ENCODE data around the gene SLC47A2. TPM values are rescaled to one million over a fixed set of nuclear protein-coding genes. Genes with fewer than 3 reads are reported as not detected.
"Not testable (repeated sequence)": the region's sequence is repeated elsewhere in the genome, so short reads cannot be mapped to it uniquely, and the experiment has no call there.

SLC47A2 gene
- total RNA-seq (2014; rRNA removed; shearing (Covaris generic)) (not detected in 2 replicates), total RNA-seq (2022) (not detected in 2 replicates), Bru-seq, nascent RNA (percentile 4 among the genes with signal in this experiment), BruChase-seq, experiment 1, labeled RNA remaining after a 6-hour chase (percentile 4 among the genes with signal in this experiment), BruChase-seq, experiment 2, labeled RNA remaining after a 2-hour chase (not detected)
- long read RNA-seq, result 0 reads

GRCh38 chr17:19716108-19717030 lies at the start of gene SLC47A2:
Gene SLC47A2, minus strand, starts transcription at chr17:19716584. Its CDS starts 29 bp downstream, at chr17:19716555.
- H3K4me3 ChIP-seq (ENCODE audit: low read depth, low read length, poor library complexity, severe bottlenecking), result no peak within 1 kb of the TSS
- no peak within 1 kb of the TSS for H2AFZ ChIP-seq (ENCODE audit: low read length)
- DNase-seq (ENCODE audit: low spot score), result no peak
- no peaks in the 10 kb centered on the region for H3K79me2 ChIP-seq (ENCODE audit: insufficient read depth, low read depth, low read length)
- no peak within 1 kb of the TSS for H3K4me2 ChIP-seq (ENCODE audit: low read length)
- no peak within 1 kb of the TSS for H3K27ac ChIP-seq (ENCODE audit: low read depth, low read length, poor library complexity, severe bottlenecking)
- H3K9me3 ChIP-seq (ENCODE audit: low read length), result no peaks in the 10 kb centered on the region
- no peaks in the 10 kb centered on the region for H4K20me1 ChIP-seq (ENCODE audit: insufficient read depth, low read length)
- TF ChIP-seq CTCF (conservative IDR thresholded peaks at IDR 0.05; ENCODE audit: low read length), result no peak
- BruUV-seq (replicated peaks), result no TSS peak
- H3K36me3 ChIP-seq (ENCODE audit: insufficient read depth, low read length), result no peaks in the 10 kb centered on the region
- ChIA-PET CTCF (ENCODE audit: unreplicated experiment) (no interaction called here), POLR2A (no interaction called here)
- no peaks in the 10 kb centered on the region for H3K9me2 ChIP-seq (ENCODE audit: insufficient read depth, low read length)
- intact Hi-C loops (cut with micrococcal nuclease; ENCODE audit: unreplicated experiment), result no loop called here
- no peaks in the 10 kb centered on the region for H3K4me1 ChIP-seq (ENCODE audit: insufficient read depth, low read length, poor library complexity, severe bottlenecking)

- no peak for DNase-seq (ENCODE audit: low spot score)
Observed at GRCh38 chr17:19766016-19766415, 49.6 kb upstream of the SLC47A2 start.

GRCh38 chr17:19763991-19764390 lies 47.6 kb upstream of the SLC47A2 start:
- not testable (repeated sequence) for H2AFZ ChIP-seq (ENCODE audit: low read length); H3K79me2 ChIP-seq (ENCODE audit: insufficient read depth, low read depth, low read length); DNase-seq (ENCODE audit: low spot score); H3K27ac ChIP-seq (ENCODE audit: low read depth, low read length, poor library complexity, severe bottlenecking); H3K9me3 ChIP-seq (ENCODE audit: low read length); H3K4me3 ChIP-seq (ENCODE audit: low read depth, low read length, poor library complexity, severe bottlenecking); H3K36me3 ChIP-seq (ENCODE audit: insufficient read depth, low read length); H3K4me2 ChIP-seq (ENCODE audit: low read length); H3K9me2 ChIP-seq (ENCODE audit: insufficient read depth, low read length); H4K20me1 ChIP-seq (ENCODE audit: insufficient read depth, low read length); BruUV-seq (replicated peaks)
- CTCF ChIA-PET (ENCODE audit: unreplicated experiment), result interaction anchor here (0.6 kb wide), 1 partner anchor 196 kb away, joined by 7 read pairs; no protein-coding TSS in a partner anchor
- POLR2A ChIA-PET, result interaction anchor here (0.7 kb wide), 1 partner anchor 278 kb away, joined by 5 read pairs; no protein-coding TSS in a partner anchor
- intact Hi-C loops (cut with micrococcal nuclease; ENCODE audit: unreplicated experiment), result loop anchor here (10.0 kb wide), 1 partner anchor 119 kb away; the partner anchor contains the start of gene ALDH3A2
- H3K4me1 ChIP-seq (ENCODE audit: insufficient read depth, low read length, poor library complexity, severe bottlenecking), result peaks cover 23% of the 10 kb centered on the region

More at GRCh38 chr17:19766016-19766415, 49.6 kb upstream of the SLC47A2 start:
- H3K4me3 ChIP-seq (ENCODE audit: low read depth, low read length, poor library complexity, severe bottlenecking), result no peak overlapping the region
- H3K9me3 ChIP-seq (ENCODE audit: low read length), result no peaks in the 10 kb centered on the region
- no peak overlapping the region for H2AFZ ChIP-seq (ENCODE audit: low read length)
- peaks cover 23% of the 10 kb centered on the region for H3K4me1 ChIP-seq (ENCODE audit: insufficient read depth, low read length, poor library complexity, severe bottlenecking)
- TF ChIP-seq CTCF (conservative IDR thresholded peaks at IDR 0.05; ENCODE audit: low read length), result no peak
- no peak for TF ChIP-seq EZH2phosphoT487 (IDR thresholded peaks at IDR 0.05; ENCODE audit: borderline replicate concordance, low read depth, low read length)
- no peaks in the 10 kb centered on the region for H3K9me2 ChIP-seq (ENCODE audit: insufficient read depth, low read length)
- H3K27ac ChIP-seq (ENCODE audit: low read depth, low read length, poor library complexity, severe bottlenecking), result no peak overlapping the region
- ChIA-PET POLR2A (interaction anchor here (1.2 kb wide), 1 partner anchor 303 kb away, joined by 3 read pairs; no protein-coding TSS in a partner anchor), CTCF (ENCODE audit: unreplicated experiment) (no interaction called here)
- no peaks in the 10 kb centered on the region for H3K79me2 ChIP-seq (ENCODE audit: insufficient read depth, low read depth, low read length)
- intact Hi-C loops (cut with micrococcal nuclease; ENCODE audit: unreplicated experiment), result loop anchor here (1.0 to 10.0 kb wide), 2 partner anchors 121 to 252 kb away; partner anchors contain the start of gene ALDH3A2
- BruUV-seq (replicated peaks), result no TSS peak
- H3K36me3 ChIP-seq (ENCODE audit: insufficient read depth, low read length), result no peaks in the 10 kb centered on the region
- no peaks in the 10 kb centered on the region for H4K20me1 ChIP-seq (ENCODE audit: insufficient read depth, low read length)
- no peak overlapping the region for H3K4me2 ChIP-seq (ENCODE audit: low read length)

Measured in OCI-LY7 (cell line).